OCI-LY3 (cell line): ENCODE results near the gene ERICH3.

Experiments used
- H2AFZ ChIP-seq: fragments of 200-600, 300-600 bp; shearing (Covaris generic); 2 replicates; pipeline ENCODE4 v1.6.0; 2014; ENCODE audit warnings: antibody characterized with exemption, low read depth, low read length
- H3K27ac ChIP-seq: fragments of 200-600, 300-600 bp; sonication (generic); 2 replicates; pipeline ENCODE4 v1.5.1; 2014; ENCODE audit warnings: mild to moderate bottlenecking, low read length, moderate library complexity, mixed read lengths
- H3K27me3 ChIP-seq: fragments of 200-600, 300-600 bp; sonication (generic); 2 replicates; pipeline ENCODE4 v1.6.1; 2014; ENCODE audit warnings: low read depth, low read length, mixed read lengths
- H3K36me3 ChIP-seq: fragments of 200-600, 300-600 bp; sonication (generic); replicated peaks from 2 replicates; pipeline ENCODE3; 2014; ENCODE audit warnings: low read depth, low read length, mixed read lengths
- H3K4me1 ChIP-seq: fragments of 300-600, 200-600 bp; sonication (generic); 2 replicates; pipeline ENCODE4 v1.6.1; 2014; ENCODE audit warnings: low read length, mixed read lengths
- H3K4me2 ChIP-seq: fragments of 200-600, 300-600 bp; sonication (generic); 2 replicates; pipeline ENCODE4 v1.6.1; 2014; ENCODE audit warnings: low read length, mixed read lengths
- H3K4me3 ChIP-seq: fragments of 300-600, 200-600 bp; sonication (generic); 2 replicates; pipeline ENCODE4 v1.5.1; 2014; ENCODE audit warnings: antibody characterized with exemption, mild to moderate bottlenecking, low read length, moderate library complexity
- H3K79me2 ChIP-seq: fragments of 300-600, 200-600 bp; shearing (Covaris generic); 2 replicates; pipeline ENCODE4 v1.6.1; 2014; ENCODE audit warnings: mild to moderate bottlenecking, low read length, mixed read lengths
- H3K9ac ChIP-seq: fragments of 300-600, 200-600 bp; shearing (Covaris generic); 2 replicates; pipeline ENCODE4 v1.6.0; 2014; ENCODE audit warnings: mild to moderate bottlenecking, low read length, moderate library complexity
- H3K9me3 ChIP-seq: fragments of 200-600, 300-600 bp; shearing (Covaris generic); 2 replicates; pipeline ENCODE4 v1.6.1; 2014; ENCODE audit warnings: low read length, mixed read lengths; ENCODE audit not compliant: insufficient read depth
- H4K20me1 ChIP-seq: fragments of 200-600, 300-600 bp; sonication (generic); 2 replicates; pipeline ENCODE4 v1.6.1; 2016; ENCODE audit warnings: low read length, mixed read lengths; ENCODE audit not compliant: insufficient read depth
- EZH2phosphoT487 ChIP-seq: fragments of 200-600 bp; shearing (Covaris generic); IDR thresholded peaks from 2 replicates; pipeline ENCODE4 v1.6.1; 2018; ENCODE audit warnings: antibody characterized with exemption, mixed run types, low read depth
- TF ChIP-seq, protein P1 (sequence below): fragments of 200-600, 300-600 bp; sonication (generic); IDR thresholded peaks from 2 replicates; pipeline ENCODE4 v1.5.1; 2014; ENCODE audit warnings: antibody characterized with exemption, low read length, low read depth

Gene ERICH3

DNA sequence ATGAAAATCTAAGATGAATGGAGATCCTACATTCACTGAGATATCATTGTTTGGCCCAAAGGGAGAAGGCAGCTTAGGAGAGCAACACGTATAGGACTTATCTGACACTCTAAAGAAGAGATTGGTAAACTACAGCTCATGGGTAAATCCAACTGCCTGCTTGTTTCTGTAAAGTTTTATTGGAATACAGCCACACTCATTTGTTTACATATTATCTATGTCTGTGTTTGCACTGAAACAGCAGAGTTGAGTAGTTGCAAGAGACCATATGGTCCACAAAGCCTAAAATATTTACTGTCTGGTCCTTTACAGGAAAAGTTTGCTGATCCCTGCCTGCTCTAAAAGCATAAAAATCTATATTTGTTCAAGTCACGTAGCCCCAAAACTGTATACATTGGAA, 146.9 kb downstream of the ERICH3 start:
- Histone ChIP-seq H3K4me1 (peaks cover 25% of the 10 kb centered on the region), H3K36me3 (no peaks in the 10 kb centered on the region), H3K9me3 (no peaks in the 10 kb centered on the region), H3K4me2 (no peak overlapping the region), H3K9ac (no peak overlapping the region), H3K4me3 (no peak overlapping the region), H3K27ac (no peak overlapping the region), H4K20me1 (no peaks in the 10 kb centered on the region), H3K79me2 (no peaks in the 10 kb centered on the region), H2AFZ (no peak overlapping the region), H3K27me3 (peaks cover 7% of the 10 kb centered on the region; the same call in 1 of the 2 replicates)
- TF ChIP-seq, protein P1, sequence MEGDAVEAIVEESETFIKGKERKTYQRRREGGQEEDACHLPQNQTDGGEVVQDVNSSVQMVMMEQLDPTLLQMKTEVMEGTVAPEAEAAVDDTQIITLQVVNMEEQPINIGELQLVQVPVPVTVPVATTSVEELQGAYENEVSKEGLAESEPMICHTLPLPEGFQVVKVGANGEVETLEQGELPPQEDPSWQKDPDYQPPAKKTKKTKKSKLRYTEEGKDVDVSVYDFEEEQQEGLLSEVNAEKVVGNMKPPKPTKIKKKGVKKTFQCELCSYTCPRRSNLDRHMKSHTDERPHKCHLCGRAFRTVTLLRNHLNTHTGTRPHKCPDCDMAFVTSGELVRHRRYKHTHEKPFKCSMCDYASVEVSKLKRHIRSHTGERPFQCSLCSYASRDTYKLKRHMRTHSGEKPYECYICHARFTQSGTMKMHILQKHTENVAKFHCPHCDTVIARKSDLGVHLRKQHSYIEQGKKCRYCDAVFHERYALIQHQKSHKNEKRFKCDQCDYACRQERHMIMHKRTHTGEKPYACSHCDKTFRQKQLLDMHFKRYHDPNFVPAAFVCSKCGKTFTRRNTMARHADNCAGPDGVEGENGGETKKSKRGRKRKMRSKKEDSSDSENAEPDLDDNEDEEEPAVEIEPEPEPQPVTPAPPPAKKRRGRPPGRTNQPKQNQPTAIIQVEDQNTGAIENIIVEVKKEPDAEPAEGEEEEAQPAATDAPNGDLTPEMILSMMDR: no peak

DNA sequence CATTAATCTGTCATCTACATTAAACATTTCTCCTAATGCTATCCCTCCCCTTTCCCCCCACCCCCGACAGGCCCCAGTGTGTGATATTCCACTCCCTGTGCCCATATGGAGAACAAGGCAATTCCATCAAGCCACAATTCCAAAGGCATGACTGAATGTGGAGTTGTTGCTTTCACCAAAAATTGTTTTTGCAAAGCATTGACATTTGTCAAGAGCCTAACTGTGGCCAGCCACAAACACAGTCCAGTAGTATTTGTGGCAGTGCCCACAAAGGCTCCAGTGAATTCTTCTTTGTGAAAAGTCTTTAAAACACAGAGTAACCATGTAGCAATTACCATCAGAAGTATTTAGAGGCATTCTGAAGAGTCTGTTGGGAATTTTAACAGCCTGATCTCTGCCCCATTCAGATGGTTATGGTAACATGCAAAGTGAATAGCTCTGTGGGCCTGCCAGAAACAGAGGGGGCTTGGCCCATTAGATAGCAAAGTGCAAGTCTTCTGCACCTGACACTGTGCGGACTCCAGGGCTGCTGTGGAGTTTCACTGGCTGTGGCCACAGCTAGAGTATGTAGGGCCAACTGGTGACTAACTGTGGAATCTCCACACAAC, 149.6 kb downstream of the ERICH3 start:
- Histone ChIP-seq H3K27me3 (peaks cover 7% of the 10 kb centered on the region; the same call in 1 of the 2 replicates), H3K9ac (no peak overlapping the region), H3K79me2 (no peaks in the 10 kb centered on the region), H3K9me3 (no peaks in the 10 kb centered on the region), H3K27ac (no peak overlapping the region), H3K4me3 (no peak overlapping the region), H2AFZ (no peak overlapping the region), H3K36me3 (no peaks in the 10 kb centered on the region), H3K4me1 (peaks cover 28% of the 10 kb centered on the region), H3K4me2 (no peak overlapping the region), H4K20me1 (no peaks in the 10 kb centered on the region)
- TF ChIP-seq, protein P1: no peak
- TF ChIP-seq EZH2phosphoT487: no peak

- Histone ChIP-seq H3K4me2 (no peak overlapping the region), H3K4me3 (no peak overlapping the region), H2AFZ (no peak overlapping the region), H3K27me3 (peaks cover 7% of the 10 kb centered on the region; the same call in 1 of the 2 replicates), H3K9ac (no peak overlapping the region), H4K20me1 (no peaks in the 10 kb centered on the region), H3K36me3 (no peaks in the 10 kb centered on the region), H3K9me3 (no peaks in the 10 kb centered on the region), H3K79me2 (no peaks in the 10 kb centered on the region), H3K4me1 (peaks cover 35% of the 10 kb centered on the region), H3K27ac (no peak overlapping the region)
- TF ChIP-seq EZH2phosphoT487: no peak
These were observed 151.4 kb downstream of the ERICH3 start for GRCh38 chr1:74522148-74522547.
